ENCODE measurements around the gene FBXO40.
"Not testable (repeated sequence)": the region's sequence is repeated elsewhere in the genome, so short reads cannot be mapped to it uniquely, and the experiment has no call there.

Gene FBXO40

GRCh38 chr3:121584418-121584817 is 8.8 kb upstream of the FBXO40 start:
- no peak for DNase-seq (ENCODE audit: low read depth in 1 of 2, low spot score in 1 of 2)
- TF ChIP-seq JUND (IDR thresholded peaks at IDR 0.05; ENCODE audit: low read depth) = no peak
- in situ Hi-C loops (cut with HindIII; ENCODE audit: low pct_unique_long_range_greater_than_20kb, low sequenced_read_pairs) = no loop called here

- in situ Hi-C loops (cut with HindIII; ENCODE audit: low pct_unique_long_range_greater_than_20kb, low sequenced_read_pairs); DNase-seq (ENCODE audit: low read depth in 1 of 2, low spot score in 1 of 2): not testable (repeated sequence)
Observed at GRCh38 chr3:121593806-121594205, 627 bp downstream of the FBXO40 start.

- DNase-seq (ENCODE audit: low read depth in 1 of 2, low spot score in 1 of 2) = no peak
- in situ Hi-C loops (cut with HindIII; ENCODE audit: low pct_unique_long_range_greater_than_20kb, low sequenced_read_pairs) = no loop called here
- no peak for TF ChIP-seq JUND (IDR thresholded peaks at IDR 0.05; ENCODE audit: low read depth)
Observed at GRCh38 chr3:121594850-121595249, 1.7 kb downstream of the FBXO40 start.

- no peak for TF ChIP-seq JUND (IDR thresholded peaks at IDR 0.05; ENCODE audit: low read depth)
- no peak for DNase-seq (ENCODE audit: low read depth in 1 of 2, low spot score in 1 of 2)
- in situ Hi-C loops (cut with HindIII; ENCODE audit: low pct_unique_long_range_greater_than_20kb, low sequenced_read_pairs) = no loop called here
Observed at GRCh38 chr3:121595765-121596406, 2.7 kb downstream of the FBXO40 start.

GRCh38 chr3:121598564-121598963 is 5.4 kb downstream of the FBXO40 start:
- no peak for TF ChIP-seq JUND (IDR thresholded peaks at IDR 0.05; ENCODE audit: low read depth)
- in situ Hi-C loops (cut with HindIII; ENCODE audit: low pct_unique_long_range_greater_than_20kb, low sequenced_read_pairs) = no loop called here
- DNase-seq (ENCODE audit: low read depth in 1 of 2, low spot score in 1 of 2) = no peak

- DNase-seq (ENCODE audit: low read depth in 1 of 2, low spot score in 1 of 2); in situ Hi-C loops (cut with HindIII; ENCODE audit: low pct_unique_long_range_greater_than_20kb, low sequenced_read_pairs): not testable (repeated sequence)
Observed at GRCh38 chr3:121599900-121600299, 6.7 kb downstream of the FBXO40 start.

GRCh38 chr3:121601212-121601812 is 8.1 kb downstream of the FBXO40 start:
- no peak for TF ChIP-seq JUND (IDR thresholded peaks at IDR 0.05; ENCODE audit: low read depth)
- no peak for DNase-seq (ENCODE audit: low read depth in 1 of 2, low spot score in 1 of 2)
- in situ Hi-C loops (cut with HindIII; ENCODE audit: low pct_unique_long_range_greater_than_20kb, low sequenced_read_pairs) = no loop called here

GRCh38 chr3:121604759-121605158 is 11.6 kb downstream of the FBXO40 start:
- in situ Hi-C loops (cut with HindIII; ENCODE audit: low pct_unique_long_range_greater_than_20kb, low sequenced_read_pairs) = no loop called here
- no peak for TF ChIP-seq JUND (IDR thresholded peaks at IDR 0.05; ENCODE audit: low read depth)
- no peak for DNase-seq (ENCODE audit: low read depth in 1 of 2, low spot score in 1 of 2)

GRCh38 chr3:121606106-121606505 is 12.9 kb downstream of the FBXO40 start:
- DNase-seq (ENCODE audit: low read depth in 1 of 2, low spot score in 1 of 2) = no peak
- in situ Hi-C loops (cut with HindIII; ENCODE audit: low pct_unique_long_range_greater_than_20kb, low sequenced_read_pairs) = no loop called here
- TF ChIP-seq JUND (IDR thresholded peaks at IDR 0.05; ENCODE audit: low read depth) = no peak

- DNase-seq (ENCODE audit: low read depth in 1 of 2, low spot score in 1 of 2) = no peak
- in situ Hi-C loops (cut with HindIII; ENCODE audit: low pct_unique_long_range_greater_than_20kb, low sequenced_read_pairs) = no loop called here
- TF ChIP-seq JUND (IDR thresholded peaks at IDR 0.05; ENCODE audit: low read depth) = no peak
Observed at GRCh38 chr3:121619691-121620090, 26.5 kb downstream of the FBXO40 start.

GRCh38 chr3:121621491-121621890 is 28.3 kb downstream of the FBXO40 start:
- TF ChIP-seq JUND (IDR thresholded peaks at IDR 0.05; ENCODE audit: low read depth) = no peak
- no peak for DNase-seq (ENCODE audit: low read depth in 1 of 2, low spot score in 1 of 2)
- in situ Hi-C loops (cut with HindIII; ENCODE audit: low pct_unique_long_range_greater_than_20kb, low sequenced_read_pairs) = no loop called here

GRCh38 chr3:121624147-121624899 is 31.1 kb downstream of the FBXO40 start:
- in situ Hi-C loops (cut with HindIII; ENCODE audit: low pct_unique_long_range_greater_than_20kb, low sequenced_read_pairs) = no loop called here
- TF ChIP-seq JUND (IDR thresholded peaks at IDR 0.05; ENCODE audit: low read depth) = no peak
- no peak for DNase-seq (ENCODE audit: low read depth in 1 of 2, low spot score in 1 of 2)

- in situ Hi-C loops (cut with HindIII; ENCODE audit: low pct_unique_long_range_greater_than_20kb, low sequenced_read_pairs) = no loop called here
- DNase-seq (ENCODE audit: low read depth in 1 of 2, low spot score in 1 of 2) = no peak
- no peak for TF ChIP-seq JUND (IDR thresholded peaks at IDR 0.05; ENCODE audit: low read depth)
Observed at GRCh38 chr3:121626495-121626894, 33.3 kb downstream of the FBXO40 start.

All from T47D (cell line).